ENCODE results near the gene SEC61B.
A peak's percentile ranks its signal among the peaks of the same experiment; 100 is the strongest.

- TF ChIP-seq EP300 (IDR thresholded peaks at IDR 0.05; ENCODE audit: borderline replicate concordance), result no peak
- peak; percentile 84 for TF ChIP-seq TAF1 (IDR thresholded peaks at IDR 0.05; ENCODE audit: low read depth)
- peak; percentile 54; the same call in 1 of the 2 replicates for TF ChIP-seq CREB1 (IDR thresholded peaks at IDR 0.05; ENCODE audit: low read depth)
- TF ChIP-seq MAX (IDR thresholded peaks at IDR 0.05), result no peak; the same call in 1 of the 2 replicates
- TF ChIP-seq TCF12 (IDR thresholded peaks at IDR 0.05; ENCODE audit: low read depth), result peak; percentile 57; the same call in 1 of the 2 replicates
- peak; percentile 29; the same call in 1 of the 2 replicates for TF ChIP-seq REST (IDR thresholded peaks at IDR 0.05; ENCODE audit: low read depth)
- TF ChIP-seq FOXM1 (IDR thresholded peaks at IDR 0.05; ENCODE audit: borderline replicate concordance, low read depth), result no peak
- TF ChIP-seq USF1 (IDR thresholded peaks at IDR 0.05), result no peak
- TF ChIP-seq RAD21 (IDR thresholded peaks at IDR 0.05; ENCODE audit: low read depth), result no peak
- TF ChIP-seq CEBPB (IDR thresholded peaks at IDR 0.05), result peak; percentile 12; the same call in 1 of the 2 replicates
- 0 out of 2 replicates have a peak, but pooled peaks have one; percentile 42 for TF ChIP-seq ZBTB7A (IDR thresholded peaks at IDR 0.05; ENCODE audit: low read depth)
- no peak; the same call in 1 of the 2 replicates for TF ChIP-seq EGR1 (IDR thresholded peaks at IDR 0.05)
- peak; percentile 87 for TF ChIP-seq YY1 (IDR thresholded peaks at IDR 0.05; ENCODE audit: low read depth)
- no peak for TF ChIP-seq NFIC (IDR thresholded peaks at IDR 0.05)
Measured at GRCh38 chr9:99221621-99222415, at the start of gene SEC61B, which contains the start of gene ALG2.

All from Ishikawa (cell line).